Activated CD8-positive, alpha-beta memory T cell treated with anti-CD3 and anti-CD28 coated beads for 1 hour (primary cell): Measurements from ENCODE around the gene KIF5A.
"Not testable (repeated sequence)": the region's sequence is repeated elsewhere in the genome, so short reads cannot be mapped to it uniquely, and the experiment has no call there.

Experiments
- DNase-seq, 2 donors: peaks; one replicate each; pipeline ENCODE4 v3.0.0-alpha.2; 2020; ENCODE audit warnings: low read depth in 1 of 2; ENCODE audit errors: extremely low read depth in 1 of 2

The KIF5A gene

DNA sequence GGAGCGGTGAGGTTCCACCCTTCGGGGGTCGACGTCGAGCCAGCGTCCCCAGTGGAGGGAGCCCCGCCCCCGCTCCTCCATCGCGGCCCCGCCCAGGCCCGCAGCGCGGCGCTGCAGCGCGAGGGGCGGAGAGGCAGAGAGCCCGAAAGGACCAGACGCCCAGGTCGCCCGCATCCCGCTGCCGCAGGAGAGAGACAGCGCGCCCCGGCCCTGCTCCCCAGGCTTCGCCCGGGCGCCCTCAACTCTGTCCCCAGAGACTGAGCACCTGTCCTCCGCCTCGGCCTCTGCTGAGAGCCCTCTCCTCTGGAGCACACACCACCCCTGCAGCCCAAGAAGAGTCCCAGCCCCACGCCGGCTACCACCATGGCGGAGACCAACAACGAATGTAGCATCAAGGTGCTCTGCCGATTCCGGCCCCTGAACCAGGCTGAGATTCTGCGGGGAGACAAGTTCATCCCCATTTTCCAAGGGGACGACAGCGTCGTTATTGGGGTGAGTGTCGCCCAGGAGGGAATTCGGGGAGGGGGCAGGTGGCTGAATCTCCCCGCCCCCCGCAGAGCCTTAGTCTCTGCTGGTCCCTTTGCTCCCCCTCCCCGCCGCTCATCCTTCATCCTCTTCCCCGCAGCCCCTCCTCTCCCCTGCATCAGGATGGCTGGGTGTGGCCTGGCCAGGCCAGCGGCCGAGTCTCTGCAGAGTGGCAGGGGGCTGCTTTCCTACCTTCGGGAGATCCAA, at the start of gene KIF5A:
KIF5A (plus strand) TSS at position 136 of the 732 bp plus-strand sequence; CDS start at position 364, 228 bp downstream.
- peak in 1 of 2 donors; percentile 34 for DNase-seq

DNA sequence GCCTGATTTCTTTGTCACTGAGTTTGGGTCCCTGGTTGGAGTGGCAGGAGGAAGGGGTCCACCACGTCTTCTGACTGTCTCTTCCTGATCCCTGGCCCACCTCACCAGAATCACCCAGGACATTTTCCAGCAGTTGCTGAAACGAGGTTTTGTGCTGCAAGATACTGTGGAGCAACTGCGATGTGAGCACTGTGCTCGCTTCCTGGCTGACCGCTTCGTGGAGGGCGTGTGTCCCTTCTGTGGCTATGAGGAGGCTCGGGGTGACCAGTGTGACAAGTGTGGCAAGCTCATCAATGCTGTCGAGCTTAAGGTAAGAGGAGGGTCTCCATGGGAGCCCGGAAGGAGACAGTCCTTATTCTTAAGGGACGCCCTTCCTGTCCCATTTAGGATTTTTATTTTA, 49.6 kb upstream of the KIF5A start:
- DNase-seq: no peak

DNA sequence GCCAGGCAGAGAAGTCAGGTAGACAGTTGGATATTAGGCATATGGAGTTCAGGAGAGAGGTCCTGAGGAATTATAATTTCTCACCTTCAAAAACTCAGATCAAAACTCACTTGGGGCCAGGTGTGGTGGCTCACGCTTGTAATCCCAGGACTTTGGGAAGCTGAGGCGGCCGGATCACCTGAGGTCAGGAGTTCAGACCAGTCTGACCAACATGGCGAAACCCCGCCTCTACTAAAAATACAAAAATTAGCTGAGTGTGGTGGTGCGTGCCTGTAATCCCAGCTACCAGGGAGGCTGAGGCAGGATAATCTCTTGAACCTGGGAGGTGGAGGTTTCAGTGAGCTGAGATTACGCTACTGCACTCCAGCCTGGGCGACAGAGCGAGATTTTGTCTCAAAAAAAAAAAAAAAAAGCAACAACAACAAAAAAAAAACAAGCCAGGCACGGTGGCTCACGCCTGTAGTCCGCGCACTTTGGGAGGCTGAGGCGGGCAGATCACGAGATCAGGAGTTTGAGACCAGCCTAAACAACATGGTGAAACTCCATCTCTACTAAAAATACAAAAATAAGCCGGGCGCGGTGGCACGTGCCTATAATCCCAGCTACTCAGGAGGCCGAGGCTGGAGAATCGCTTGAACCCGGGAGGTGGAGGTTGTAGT, 47.4 kb upstream of the KIF5A start:
- not testable (repeated sequence) for DNase-seq

DNA sequence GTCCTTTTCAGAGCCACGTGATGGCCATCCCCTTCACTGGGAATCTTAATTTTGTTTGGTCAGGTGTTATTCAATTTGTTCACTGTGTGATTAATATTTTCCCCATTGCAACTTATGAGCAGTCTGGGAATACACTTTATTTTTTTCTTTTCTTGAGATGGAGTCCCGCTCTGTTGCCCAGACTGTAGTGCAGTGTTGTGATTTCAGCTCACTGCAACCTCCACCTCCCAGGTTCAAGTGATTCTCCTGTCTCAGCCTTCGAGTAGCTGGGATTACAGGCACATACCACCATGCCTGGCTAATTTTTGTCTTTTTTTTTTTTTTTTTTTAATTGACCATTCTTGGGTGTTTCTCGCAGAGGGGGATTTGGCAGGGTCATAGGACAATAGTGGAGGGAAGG, 43.3 kb upstream of the KIF5A start:
- DNase-seq: not testable (repeated sequence)

DNA sequence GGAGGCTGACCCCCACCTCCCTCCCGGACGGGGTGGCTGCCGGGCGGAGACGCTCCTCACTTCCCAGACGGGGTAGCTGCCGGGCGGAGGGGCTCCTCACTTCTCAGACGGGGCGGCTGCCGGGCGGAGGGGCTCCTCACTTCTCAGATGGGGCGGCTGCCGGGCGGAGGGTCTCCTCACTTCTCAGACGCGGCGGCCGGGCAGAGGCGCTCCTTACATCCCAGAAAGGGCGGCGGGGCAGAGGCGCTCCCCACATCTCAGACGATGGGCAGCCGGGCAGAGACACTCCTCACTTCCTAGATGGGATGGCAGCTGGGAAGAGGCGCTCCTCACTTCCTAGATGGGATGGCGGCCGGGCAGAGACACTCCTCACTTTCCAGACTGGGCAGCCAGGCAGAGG, 42.0 kb upstream of the KIF5A start:
- not testable (repeated sequence) for DNase-seq

DNA sequence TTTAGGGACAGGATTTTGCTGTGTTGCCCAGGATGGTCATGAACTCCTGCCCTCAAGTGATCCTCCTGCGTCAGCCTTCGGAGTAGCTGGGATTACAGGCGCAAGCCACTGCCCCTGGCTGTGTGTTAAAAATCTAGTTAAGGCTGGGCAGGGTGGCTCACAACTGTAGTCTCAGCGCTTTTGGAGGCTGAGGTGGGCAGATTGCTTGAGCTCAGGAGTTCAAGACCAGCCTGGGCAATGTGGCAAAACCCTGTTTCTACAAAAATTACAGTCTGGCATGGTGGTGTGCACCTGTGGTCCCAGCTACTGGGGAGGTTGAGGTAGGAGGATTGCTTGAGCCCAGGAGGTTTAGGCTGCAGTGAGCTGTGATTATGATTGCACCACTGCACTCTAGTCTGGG, 38.7 kb upstream of the KIF5A start:
- DNase-seq: no peak

DNA sequence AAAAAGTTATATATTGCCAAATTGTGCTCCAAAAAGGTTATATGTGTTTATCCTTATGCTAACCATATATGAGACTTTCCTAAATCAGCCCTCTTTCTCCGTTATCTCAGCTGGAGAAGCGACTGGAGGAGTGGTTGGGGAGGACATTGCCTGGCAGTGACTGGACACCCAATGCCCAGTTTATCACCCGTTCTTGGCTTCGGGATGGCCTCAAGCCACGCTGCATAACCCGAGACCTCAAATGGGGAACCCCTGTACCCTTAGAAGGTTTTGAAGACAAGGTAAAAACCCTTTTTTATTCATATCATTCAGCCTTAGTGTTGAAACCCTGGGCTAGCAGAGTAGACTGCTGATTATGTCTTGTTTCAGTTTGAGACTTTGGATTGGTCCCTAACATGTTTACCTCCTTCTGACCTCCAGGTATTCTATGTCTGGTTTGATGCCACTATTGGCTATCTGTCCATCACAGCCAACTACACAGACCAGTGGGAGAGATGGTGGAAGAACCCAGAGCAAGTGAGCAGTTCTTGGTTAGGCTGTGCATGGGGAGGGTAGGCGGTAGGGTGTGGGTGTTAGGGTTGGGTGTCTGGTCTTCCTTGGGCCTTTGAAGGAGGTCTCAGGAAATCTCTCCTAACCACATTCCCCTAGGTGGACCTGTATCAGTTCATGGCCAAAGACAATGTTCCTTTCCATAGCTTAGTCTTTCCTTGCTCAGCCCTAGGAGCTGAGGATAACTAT, 38.1 kb upstream of the KIF5A start:
- no peak for DNase-seq

DNA sequence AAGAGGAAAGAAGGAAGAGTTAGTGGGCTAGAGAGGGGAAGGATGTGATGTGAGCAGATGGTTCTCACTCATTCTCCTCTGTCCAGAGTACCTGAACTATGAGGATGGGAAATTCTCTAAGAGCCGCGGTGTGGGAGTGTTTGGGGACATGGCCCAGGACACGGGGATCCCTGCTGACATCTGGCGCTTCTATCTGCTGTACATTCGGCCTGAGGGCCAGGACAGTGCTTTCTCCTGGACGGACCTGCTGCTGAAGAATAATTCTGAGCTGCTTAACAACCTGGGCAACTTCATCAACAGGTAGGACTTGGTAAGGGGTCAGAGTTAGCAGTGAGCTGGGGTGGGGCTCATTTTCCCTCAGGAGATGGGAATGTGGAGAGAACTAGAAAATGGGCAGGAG, 37.2 kb upstream of the KIF5A start:
- DNase-seq: no peak

DNA sequence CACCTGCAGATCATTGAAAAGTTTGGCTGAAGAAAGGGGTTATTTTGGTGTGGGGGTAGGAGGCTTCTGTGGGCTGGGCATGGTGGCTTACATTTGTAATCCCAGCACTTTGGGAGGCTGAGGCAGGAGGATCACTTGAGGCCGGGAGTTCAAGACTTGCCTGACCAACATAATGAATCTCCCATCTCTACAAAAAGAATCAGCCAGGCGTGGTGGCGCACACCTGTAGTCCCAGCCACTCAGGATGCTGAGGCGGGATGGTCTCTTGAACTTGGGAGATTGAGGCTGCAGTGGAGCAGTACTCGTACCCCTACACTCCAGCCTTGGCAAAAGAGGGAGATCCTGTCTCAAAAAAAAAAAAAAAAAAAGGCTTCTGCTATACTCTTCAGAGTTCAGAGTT, 36.6 kb upstream of the KIF5A start:
- no peak for DNase-seq

DNA sequence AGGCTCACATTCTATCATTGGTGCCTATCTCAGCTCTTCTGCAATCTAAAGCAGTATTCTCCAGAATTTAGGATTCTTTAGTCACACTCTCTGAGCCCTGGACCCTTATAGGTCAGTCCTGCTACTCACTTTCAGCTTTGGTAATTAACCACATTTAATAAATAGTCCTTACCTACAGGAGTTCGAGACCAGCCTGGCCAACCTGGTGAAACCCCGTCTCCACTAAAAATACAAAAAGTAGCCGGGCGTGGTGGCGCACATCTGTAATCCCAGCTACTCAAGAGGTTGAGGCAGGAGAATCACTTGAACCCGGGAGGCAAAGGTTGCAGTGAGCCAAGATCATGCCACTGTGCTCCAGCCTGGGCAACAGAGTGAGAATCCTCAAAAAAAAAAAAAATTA, 36.2 kb upstream of the KIF5A start:
- not testable (repeated sequence) for DNase-seq

DNA sequence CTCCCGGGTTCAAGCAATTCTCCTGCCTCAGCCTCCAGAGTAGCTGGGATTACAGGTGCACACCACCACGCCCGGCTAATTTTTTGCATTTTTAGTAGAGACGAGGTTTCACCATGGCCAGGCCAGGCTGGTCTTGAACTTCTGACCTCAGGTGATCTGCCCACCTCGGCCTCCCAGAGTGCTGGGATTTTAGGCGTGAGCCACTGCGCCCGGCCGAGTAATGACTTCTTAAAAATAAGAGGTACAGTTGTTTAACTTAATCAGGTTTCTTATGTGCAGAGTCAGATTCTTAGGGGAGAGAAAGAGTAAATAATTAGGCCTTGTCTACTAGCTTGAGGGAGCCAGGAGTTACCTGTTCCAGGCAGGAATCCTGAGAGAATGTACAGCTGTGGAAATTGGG, 35.6 kb upstream of the KIF5A start:
- not testable (repeated sequence) for DNase-seq

DNA sequence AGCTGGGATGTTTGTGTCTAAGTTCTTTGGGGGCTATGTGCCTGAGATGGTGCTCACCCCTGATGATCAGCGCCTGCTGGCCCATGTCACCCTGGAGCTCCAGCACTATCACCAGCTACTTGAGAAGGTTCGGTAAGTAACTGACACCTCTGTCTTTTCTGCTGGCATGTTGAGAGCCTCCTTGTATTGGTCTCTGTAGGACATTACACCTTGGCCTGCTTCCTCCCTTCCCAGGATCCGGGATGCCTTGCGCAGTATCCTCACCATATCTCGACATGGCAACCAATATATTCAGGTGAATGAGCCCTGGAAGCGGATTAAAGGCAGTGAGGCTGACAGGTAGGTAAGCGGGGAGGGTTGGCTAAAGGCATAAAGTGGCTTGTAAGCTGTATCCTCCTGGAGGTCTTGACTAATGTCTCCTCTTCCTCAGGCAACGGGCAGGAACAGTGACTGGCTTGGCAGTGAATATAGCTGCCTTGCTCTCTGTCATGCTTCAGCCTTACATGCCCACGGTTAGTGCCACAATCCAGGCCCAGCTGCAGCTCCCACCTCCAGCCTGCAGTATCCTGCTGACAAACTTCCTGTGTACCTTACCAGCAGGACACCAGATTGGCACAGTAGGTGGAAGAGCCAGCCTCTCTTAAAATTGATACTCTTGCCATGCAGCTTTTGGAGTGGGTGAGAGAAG, 35.0 kb upstream of the KIF5A start:
- DNase-seq: no peak

DNA sequence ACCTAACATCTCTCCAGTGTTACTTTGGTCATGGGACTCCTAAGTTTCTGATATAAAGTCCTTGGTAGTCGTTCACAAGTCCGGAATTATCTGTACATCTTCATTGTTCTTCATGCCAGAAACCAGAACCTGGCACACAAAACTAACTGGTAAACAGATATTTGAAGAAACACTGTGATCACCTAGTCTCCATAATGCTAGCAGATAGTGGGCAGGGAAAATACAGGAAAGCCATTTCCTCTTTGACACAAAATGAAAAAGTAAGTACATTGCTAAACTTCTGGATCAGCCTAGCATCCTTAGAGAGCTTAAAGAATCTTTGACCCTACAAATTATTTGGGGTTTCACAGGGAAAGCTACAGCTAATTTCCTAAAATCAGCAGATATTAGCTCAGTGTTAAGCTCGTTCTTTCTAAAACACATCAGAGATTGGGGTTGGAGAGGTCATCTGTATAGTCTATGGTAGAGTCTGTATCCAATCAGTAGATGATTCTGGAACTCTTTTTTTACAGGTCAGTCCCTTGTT, 34.4 kb upstream of the KIF5A start:
- DNase-seq: no peak

DNA sequence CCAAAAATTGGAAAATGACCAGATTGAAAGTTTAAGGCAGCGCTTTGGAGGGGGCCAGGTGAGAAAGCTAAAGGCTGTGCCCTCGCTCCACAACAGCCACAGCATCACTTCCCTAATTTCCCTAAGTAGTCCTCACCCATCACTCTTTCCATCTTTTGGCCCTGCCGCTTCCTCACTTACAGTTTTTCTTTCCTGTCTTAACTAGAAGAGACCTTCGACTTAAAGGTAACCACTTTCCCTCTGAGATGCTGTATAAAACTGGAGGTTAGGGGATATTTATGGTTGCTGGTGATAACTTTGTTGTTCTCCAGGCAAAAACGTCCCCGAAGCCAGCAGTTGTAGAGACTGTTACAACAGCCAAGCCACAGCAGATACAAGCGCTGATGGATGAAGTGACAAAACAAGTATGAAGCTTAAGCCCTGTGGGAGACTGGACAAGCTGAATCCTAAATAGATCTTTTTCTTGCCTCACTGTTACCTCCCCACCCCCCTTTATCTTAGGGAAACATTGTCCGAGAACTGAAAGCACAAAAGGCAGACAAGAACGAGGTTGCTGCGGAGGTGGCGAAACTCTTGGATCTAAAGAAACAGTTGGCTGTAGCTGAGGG, 33.8 kb upstream of the KIF5A start:
- no peak for DNase-seq

DNA sequence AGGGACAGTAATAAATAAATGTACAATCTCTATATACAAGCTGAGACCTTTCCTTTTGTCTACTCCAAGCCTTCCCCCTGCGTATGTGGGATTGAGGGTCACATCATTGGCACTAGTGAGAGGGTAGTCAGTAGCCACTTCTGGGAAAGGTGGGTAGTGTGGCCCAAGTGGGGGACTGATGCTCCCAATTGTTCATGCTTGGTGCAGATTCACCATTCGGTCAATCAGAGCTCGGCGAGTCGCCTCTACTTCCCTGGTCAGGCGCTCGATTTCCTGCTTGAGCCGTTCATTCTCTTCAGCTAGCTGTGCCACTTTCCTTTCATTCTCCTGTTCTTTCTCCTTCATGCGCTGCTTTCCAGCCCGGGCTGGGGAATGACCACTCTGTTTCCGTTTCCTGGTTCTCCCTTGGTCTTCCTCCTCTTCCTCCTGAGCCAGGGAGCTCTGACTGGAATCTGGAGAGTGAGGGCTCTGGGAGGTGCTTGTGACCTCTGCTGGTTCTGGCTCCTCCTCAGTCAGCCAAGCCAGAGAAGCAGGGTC, 33.2 kb upstream of the KIF5A start:
- DNase-seq: no peak

DNA sequence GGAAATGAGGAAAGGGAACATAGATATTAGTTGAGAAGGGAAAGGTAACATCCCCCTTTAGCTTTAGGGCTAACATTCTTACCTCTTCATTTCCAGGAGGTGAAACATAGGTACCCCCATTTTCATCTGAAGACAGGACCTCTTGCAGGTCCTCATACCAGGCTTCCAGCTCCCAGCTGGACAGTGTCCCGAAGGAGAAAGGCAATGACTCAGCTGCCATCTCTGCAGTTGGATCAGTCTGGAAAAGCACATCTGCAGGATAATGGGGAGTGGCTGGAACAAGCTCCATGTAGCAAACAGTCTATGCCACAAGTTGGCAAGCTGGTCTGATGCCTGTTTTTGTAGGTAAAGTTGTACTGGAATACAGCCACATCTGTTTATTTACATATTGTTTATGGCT, 32.7 kb upstream of the KIF5A start:
- no peak for DNase-seq

DNA sequence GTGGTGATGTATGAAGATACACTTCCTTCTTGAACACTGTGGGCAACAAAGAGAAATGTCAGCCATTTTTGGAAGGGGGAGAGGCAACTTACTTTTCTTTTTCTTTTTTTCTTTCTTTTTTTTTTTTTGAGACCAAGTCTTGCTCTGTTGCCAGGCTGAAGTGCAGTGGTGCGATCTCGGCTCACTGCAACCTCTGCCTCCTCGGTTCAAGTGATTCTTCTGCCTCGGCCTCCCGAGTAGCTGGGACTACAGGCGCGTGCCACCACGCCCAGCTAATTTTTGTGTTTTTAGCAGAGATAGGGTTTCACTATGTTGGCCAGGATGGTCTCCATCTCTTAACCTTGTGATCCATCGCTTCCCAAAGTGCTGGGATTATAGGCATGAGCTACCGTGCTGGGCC, 32.1 kb upstream of the KIF5A start:
- not testable (repeated sequence) for DNase-seq

DNA sequence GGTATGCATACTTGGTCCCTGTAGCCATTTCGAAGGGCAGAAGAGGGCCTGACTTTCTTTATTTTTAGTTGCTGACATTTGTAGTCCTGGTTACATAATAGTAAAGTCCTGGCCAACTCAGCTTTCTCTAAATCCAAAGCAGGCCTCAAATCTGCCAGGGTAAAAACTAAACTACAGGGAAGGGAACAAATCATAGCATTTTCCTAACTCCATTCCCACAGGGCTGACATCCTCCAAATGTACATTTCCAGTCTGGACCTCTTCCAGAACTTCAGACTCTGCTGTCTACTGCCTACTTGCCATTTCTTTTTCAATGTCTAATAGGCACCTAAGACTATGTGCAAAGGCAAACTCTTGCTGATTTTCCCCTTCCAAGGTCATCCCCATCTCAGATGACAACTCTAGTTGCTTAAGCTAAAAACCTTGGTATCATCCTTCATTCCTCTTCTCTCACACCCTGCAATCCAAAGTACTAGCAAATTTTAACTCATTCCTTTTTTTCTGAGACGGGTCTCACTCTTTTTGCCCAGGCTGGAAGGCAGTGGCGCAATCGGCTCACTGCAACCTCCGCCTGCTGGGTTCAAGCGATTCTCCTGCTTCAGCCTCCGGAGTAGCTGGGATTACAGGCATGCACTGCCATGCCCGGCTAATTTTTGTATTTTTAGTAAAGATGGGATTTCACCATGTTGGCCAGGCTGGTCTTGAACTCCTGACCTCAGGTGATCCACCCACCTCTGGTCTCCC, 31.5 kb upstream of the KIF5A start:
- DNase-seq: no peak

DNA sequence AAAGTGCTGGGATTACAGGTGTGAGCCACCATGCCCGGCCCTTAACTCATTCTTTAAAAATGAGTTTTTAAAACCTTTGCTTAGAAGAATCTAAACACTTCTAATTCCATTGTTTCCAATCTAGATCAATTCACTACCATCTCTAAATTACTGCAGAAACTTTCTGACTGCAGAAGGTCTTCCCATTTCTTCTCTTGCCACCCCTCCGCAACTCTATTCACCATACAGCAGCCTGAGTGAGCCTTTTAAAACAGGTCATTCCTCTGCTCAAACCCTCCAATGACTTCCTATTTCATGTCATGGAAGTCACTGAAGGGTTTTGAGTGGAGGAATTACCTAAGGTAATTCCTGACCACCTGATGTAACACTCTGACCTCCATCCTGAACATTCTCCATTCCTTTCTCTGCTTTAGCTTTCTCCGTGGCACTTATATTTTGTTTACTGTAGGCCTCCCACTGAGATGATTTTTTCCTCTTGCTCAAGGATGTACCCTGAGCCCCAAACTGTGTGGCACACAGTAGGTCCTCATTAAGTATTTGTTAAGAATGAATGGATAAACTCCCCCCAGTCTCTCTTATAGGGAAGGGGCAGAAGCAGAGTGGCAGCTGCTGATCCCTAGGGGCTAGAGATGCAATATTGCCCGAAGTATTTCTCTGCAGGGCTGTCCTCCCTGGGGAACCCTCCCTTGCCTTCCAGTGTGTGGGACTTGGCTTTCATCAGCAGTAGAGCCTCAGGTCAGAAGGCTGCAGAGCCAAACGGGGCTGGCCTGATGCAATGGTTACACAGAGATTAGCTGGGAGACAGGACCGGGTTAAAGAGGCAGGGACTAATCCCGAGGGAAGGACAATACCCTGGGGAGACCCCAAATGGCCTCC, 30.7 kb upstream of the KIF5A start:
- no peak for DNase-seq
